ENCODE results near the gene TMPRSS11E.
"Not testable (repeated sequence)": the region's sequence is repeated elsewhere in the genome, so short reads cannot be mapped to it uniquely, and the experiment has no call there.

Gene TMPRSS11E

DNA sequence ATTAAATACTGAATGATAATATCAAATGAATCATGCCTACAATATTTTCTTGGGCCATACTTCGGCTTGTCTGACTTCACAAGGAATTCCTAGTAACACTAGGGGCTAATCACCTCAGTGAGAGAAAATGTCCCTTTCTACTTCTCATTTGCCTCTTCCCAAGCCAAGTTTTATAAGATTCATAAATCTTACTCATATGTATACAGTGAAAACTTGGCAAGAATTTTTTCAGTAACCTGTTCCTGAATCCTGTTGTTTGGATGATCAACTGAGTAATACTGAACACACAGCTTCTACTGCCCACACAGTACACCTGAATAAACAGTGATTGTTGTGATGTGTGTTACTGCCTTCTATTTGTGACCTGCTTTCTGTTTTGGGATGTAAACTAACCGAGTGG is 16.5 kb downstream of the TMPRSS11E start:
- DNase-seq, result no peak

DNA sequence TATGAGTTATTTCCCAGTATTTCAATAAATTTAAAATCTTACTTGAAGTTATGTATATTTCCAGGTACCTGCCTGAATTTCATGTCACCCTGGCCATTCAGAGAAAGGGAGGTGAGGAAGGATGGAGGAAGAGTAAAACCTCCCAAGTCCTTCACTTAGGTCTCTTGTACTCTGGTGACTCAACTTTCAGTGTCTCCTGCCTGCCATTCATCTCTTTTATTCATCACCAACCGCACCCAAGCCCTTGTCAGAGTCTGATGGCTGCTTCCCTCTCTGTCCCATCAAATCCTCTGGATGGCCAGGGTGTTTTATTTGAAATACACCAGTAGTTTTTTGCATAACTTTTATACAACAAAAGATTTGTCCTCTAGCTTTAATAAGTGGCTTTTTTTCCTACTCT is 17.8 kb downstream of the TMPRSS11E start:
- DNase-seq, result no peak

- peak in 1 of 2 experiments; percentile 2 for DNase-seq
Measured at GRCh38 chr4:68466185-68466584, 18.9 kb downstream of the TMPRSS11E start.

DNA sequence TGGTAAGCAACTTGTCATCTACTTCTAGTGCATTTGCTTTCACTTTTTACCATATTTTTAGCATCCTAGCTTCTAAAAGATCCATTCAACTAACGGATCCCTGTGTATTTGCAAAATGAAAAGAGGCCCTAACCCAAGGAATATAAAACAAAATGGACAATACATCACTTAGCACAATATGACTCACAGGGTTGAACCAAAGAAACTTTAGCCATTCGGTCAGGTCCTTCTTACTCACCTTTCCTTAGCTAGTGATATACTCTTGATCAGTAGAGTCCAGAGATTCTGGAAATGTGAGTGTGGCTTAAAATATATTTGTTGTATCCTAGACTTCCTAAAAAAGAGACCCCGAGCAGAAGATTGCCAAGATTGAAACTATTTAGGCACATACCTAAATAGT is 19.5 kb downstream of the TMPRSS11E start:
- no peak for DNase-seq

GRCh38 chr4:68469482-68469881 is 22.2 kb downstream of the TMPRSS11E start:
- no peak for DNase-seq

DNA sequence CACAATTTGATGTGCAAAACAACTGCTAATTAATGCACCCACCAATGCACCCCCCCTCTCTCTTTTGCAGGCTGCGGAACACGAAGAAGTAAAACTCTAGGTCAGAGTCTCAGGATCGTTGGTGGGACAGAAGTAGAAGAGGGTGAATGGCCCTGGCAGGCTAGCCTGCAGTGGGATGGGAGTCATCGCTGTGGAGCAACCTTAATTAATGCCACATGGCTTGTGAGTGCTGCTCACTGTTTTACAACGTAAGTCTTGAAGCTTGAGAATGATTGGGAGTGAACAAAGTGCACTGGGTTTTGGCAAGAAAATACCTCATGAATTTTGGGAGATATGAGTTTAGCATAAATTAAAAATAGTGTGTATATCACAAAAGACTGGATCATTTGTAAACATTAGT is 28.9 kb downstream of the TMPRSS11E start:
- DNase-seq, result no peak

GRCh38 chr4:68489338-68489737 is 42.1 kb downstream of the TMPRSS11E start:
- DNase-seq, result no peak

GRCh38 chr4:68490826-68491457 is 43.7 kb downstream of the TMPRSS11E start:
- no peak for DNase-seq

DNA sequence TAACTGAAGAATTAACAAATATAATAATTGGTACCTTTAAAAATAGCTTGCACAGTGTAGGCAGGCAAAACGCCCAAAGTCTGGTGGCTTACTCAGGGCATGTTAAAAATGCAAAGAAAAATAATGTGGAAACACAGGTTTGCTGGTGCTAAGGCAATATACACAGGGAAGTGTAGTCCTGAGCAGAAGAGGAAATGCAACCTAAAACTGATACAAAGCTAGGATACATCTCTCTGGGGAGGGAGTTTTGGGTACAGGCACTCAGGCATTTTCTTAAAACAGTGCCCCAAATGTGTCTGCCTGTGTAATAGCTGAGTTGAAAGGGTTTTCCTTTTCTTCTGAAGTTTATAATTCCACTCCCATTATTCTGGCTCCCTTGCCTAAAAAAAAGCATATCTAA is 47.4 kb downstream of the TMPRSS11E start:
- no peak for DNase-seq

- peak in 1 of 2 experiments; percentile 44 for DNase-seq
Measured at GRCh38 chr4:68498413-68499007, 51.2 kb downstream of the TMPRSS11E start.

GRCh38 chr4:68499021-68499420 is 51.8 kb downstream of the TMPRSS11E start:
- no peak for DNase-seq

DNA sequence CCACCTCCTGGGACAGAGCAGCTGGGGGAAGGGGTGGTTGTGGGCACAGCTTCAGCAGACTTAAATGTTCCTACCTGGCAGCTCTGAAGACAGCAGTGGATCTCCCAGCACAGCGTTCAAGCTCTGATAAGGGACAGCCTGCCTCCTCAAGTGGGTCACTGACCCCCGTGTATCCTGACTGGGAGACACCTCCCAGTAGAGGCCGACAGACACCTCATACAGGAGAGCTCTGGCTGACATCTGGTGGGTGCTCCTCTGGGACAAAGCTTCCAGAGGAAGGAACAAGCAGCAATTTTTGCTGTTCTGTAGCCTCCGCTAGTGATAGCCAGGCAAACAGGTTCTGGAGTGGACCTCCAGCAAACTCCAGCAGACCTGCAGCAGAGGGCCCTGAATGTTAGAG is 56.2 kb downstream of the TMPRSS11E start:
- DNase-seq, result not testable (repeated sequence)

DNA sequence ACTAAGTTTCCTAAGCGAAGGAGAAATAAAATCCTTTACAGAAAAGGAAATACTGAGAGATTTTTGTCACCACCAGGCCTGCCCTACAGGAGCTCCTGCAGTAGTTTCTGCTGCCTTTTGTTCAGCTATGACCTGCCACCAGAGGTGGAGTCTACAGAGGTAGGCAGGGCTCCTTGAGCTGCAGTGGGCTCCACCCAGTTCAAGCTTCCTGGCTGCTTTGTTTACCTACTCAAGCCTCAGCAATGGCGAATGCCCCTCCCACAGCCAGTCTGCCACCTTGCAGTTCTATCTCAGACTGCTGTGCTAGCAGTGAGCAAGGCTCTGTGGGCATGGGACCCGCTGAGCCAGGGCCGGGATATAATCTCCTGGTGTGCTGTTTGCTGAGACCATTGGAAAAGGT is 57.6 kb downstream of the TMPRSS11E start:
- not testable (repeated sequence) for DNase-seq

DNA sequence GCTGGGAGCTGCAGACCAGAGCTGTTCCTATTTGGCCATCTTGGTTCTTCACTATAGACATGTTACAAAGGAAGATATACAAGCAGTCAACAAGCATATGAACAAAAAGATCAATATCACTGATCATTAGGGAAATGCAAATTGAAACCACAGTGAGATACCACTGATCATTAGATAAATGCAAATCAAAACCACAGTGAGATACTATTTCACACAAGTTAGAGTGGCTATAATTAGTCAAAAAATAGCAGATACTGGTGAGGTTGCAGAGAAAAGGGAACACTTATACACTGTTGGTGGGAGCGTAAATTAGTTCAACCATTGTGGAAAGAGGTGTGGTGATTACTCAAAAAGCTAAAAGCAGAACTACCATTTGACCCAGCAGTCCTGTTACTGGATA is 58.2 kb downstream of the TMPRSS11E start:
- not testable (repeated sequence) for DNase-seq

- no peak for DNase-seq
Measured at GRCh38 chr4:68518889-68519288, 71.6 kb downstream of the TMPRSS11E start.

DNA sequence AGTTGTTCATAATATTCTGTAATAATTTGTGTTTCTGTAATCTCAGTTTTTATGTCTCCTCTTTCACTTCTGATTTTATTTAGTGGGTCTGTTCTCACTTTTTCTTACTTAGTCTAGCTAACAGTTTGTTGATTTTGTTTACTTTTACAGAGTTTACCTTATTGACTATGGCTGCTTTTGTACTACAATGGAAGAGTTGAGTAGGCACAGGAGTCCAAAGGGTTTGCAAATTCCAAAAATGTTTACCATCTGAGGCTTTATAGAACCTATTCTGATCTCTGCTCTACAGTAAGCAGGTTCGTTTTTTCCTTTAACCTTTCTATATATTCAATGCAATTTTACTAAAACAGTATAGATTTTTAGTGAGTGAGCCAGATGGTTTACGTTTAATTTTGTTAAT is 73.7 kb downstream of the TMPRSS11E start:
- DNase-seq, result no peak

DNA sequence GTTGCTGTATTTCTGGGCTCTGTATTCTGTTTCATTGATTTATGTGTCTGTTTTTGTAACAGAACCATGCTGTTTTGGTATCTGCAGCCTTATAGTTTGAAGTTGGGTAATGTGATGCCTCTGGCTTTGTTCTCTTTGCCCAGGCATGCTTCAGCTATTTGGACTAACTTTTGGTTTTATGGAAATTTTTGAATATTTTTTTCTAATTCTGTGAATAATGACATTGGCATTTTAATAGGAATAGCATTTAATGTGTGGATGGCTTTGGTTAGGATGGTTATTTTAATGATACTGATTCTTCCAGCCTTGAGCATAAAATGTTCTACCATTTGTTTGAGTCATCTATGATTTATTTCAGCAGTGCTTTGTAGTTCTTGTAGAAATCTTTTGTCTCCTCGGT is 75.0 kb downstream of the TMPRSS11E start:
- not testable (repeated sequence) for DNase-seq

DNA sequence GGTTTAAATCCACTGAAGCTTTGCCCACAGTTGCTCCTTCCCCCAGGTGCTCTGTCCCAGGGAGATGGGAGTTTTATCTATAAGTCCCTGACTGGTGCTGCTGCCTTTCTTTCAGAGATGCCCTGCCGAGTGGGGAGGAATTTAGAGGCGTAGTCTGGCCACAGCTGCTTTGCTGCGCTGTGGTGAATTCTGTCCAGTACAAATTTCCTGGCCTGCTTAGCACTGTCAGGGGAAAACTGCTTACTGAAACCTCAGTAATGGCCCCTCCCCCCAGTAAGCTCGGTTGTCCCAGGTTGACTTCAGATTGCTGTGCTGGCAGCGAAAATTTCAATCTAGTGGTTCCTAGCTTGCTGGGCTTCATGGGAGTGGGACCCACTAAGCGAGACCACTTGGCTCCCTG is 88.7 kb downstream of the TMPRSS11E start:
- no peak for DNase-seq

GRCh38 chr4:68536375-68536774 is 89.1 kb downstream of the TMPRSS11E start:
- no peak for DNase-seq

- DNase-seq, result not testable (repeated sequence)
Measured at GRCh38 chr4:68542742-68543141, 95.5 kb downstream of the TMPRSS11E start.
